GM18499 (cell line): ENCODE results near the gene EEF2.
"Not testable (repeated sequence)": the region's sequence is repeated elsewhere in the genome, so short reads cannot be mapped to it uniquely, and the experiment has no call there.

Experiments used
- ATAC-seq: cut with Tn5 transposase; IDR thresholded peaks from one replicate; pipeline ENCODE4 v1.9.1; 2021; ENCODE audit warnings: moderate number of reproducible peaks; ENCODE audit not compliant: insufficient read depth, unreplicated experiment

The EEF2 gene

DNA sequence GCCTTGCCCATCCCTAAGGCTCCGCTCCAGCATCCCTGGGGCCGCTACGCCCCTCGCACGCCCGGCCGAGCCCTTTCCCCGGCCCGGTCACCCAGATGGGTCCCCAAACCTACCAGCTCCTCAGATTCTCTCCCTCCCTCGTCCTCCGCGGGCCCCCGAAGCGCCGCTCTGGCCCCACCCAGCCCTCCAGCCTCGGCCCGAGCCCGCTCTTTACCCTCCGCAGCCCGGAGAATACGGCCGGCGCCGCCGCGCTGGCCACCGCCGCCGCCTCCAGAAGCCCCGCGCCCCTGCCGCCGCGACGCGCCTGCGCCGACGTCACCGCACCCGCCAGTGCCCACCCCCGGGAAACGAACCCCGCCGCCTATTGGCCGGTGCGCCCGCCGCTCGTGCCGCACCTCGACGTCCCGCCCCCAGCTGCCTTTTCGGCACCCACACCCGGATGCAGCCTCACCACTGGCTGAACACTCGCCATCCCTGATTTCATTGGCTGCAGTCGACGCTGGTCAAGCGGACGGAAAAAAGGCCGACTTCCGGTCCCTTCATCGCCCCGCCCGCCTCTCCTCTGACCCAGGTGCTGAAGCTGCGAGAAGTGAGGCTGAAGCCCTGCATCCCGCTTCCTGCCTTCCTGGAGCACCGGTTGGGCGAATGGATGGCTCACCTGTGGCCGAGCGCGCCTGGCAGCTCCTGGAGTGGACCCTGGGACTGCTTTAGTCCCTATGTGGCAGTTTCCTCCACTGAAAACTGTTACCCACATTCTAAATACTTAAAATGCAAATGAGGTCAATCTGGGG, 14.3 kb downstream of the EEF2 start, which contains the start of gene DAPK3:
DAPK3 (minus strand) TSS at position 292 of the 791 bp plus-strand sequence. CDS start 1,364 bp downstream, outside the sequence.
- peak; percentile 77 for ATAC-seq

DNA sequence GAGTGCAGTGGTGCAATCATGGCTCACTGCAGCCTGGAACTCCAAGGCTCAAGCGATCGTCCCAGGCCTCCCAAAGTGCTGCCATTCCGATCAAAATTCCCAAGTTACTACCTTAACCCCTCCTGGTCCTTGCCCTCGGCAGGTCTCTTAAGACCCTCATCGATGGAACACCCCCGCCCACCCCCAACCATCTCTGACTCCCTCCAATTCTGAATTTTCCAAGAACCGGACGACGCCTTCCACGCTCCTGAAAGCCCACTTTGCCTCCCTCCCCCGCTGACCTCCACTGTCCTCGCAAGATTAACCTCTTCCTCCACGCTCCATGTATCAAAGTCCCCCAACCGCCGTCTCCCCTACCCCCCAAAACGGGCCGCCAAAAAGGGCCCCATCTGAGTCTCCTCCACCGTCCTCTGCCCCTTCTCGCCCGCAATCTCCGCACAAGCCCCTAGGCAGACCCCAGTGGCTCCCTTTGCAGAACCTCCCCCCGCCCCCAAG, 14.9 kb downstream of the EEF2 start:
- ATAC-seq = no peak

DNA sequence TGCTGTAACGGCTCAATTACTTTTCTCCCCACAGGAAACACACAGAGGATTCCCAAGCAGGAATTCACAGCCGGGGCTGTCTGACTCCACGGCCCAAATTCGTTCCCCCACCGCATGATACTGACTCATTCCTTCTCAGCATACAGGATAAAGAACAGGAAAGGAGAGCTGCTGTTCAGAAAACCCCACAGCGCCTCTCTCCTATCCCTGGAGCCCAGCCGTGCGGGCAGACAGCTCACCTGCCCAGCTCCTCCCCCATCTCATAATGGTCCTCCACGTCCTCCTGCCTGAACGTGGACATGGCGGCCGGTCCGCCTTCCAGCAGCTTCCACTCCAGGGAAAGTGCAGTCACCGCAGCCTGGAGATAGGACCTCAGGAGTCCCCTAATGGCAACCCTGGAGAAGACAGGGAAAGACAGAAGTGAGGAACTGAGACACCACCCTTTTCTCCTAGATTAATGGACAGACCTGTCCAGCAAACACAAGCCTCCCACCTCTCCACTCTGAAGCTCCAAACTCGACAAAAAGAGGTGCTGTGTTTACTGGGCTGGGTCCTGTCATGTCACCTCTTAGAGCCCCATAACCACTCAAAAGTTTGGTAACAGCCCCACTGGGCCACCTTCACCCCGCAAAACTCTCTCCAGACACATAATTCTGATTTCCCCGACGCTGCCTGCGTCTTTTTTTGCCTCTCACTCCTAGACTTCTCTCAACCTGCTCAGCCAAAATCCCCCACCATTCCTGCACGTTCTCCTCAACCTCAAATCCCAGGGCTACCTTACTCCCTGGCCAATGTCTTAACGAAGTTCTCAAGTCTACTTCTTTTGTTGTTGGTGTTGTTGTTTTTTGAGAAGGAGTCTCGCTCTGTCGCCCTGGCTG, 15.6 kb downstream of the EEF2 start:
- no peak for ATAC-seq

DNA sequence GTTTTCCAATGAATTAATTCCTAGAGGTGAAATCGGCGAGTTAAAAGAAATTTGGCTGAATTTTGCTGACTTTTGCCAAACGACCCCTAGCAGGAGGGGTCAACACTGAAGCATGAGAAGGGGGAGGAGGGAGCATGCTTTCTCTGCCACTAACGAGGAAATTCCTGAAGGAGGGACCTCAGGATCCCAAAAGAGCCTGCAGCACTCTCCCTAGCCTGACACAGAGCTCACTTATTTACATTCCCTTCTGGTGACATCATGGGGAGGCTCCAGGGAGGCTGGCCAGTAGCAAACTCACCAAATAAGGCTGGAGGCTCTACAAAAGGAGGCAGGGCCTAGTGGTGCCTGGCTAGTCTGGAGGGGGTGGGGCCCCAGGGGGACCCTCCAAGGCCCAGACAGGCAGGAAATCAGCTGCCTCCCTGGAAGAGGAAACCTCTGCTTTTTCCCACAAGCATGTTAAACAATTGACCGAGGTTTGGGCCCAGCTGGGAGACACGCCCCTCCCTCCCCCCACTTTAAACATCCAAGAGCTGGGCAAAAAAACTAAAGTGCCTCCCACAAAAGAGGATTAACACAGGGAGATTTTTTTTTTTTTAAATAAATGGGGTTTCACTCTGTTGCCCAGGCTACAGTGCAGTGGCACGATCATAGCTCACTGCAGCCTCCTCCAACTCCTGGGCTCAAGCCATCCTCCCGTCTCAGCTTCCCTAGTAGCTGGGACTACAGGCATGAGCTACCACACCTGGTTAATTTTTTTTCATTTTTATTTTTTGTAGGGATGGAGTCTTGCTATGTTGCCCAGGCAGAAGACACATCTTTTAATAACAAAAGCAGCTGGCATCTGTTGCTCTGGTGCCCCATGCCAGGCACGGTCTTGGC, 16.5 kb downstream of the EEF2 start:
- no peak for ATAC-seq

DNA sequence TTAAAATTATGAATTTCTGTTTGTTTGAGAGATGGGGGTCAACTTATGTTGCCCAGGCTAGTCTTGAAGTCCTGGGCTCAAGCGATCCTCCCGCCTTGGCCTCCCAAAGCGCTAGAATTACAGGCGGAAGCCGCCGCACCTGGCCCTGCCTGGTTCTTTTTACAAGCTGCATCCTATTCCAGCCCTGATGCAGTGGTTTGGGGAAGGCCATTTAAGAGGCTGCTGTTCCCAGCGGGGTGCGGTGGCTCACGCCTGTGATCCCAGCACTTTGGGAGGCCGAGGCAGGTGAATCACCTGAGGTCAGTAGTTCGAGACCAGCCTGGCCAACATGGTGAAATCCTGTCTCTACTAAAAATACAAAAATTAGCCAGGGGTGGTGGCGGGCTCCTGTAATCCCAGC, 17.3 kb downstream of the EEF2 start:
- ATAC-seq = not testable (repeated sequence)

DNA sequence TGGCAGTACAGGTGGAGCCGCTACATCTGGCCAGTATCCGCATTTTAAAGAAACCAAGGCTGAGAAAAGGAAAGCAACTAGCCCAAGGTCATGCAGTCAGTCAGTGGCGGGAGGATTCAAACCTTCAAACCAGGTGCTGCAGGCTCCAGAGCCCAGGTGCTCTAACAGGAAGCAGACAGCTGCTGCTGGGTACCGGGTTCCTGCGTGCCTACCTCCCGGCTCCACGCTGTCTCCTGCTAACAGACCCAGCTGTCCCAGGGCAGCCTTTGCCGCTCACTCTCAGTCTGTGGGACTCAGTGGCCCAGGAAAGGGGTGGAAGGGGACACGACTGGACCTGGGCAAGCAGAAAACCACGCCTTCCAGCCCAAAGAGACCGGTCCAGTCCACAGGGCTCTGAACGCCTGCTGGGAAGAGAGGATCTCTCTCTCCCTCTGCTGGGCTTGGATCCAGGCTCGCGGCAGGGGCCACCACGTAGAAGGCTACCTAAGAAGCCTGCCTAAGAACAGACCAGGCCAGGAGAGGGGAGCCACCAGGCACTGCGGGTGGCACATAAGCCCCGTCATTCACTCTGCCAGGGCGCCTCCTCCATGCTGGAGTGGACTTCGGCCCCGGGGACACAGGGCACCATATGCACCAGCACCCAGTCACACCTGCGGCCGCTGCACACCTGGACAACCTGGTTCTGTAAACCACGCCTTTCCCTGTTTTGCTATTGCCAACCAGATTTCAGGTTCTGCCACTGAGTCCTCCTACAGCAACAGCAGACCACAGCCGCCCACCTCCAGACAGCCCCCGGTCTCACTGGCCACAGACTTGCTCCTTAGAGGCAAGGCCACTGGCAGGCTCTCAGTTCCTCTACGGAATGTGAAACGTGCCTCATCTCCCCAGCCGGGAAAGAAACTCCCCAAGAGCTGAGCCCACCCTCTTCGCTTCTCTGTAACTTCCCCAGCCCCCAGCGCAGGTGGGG, 18.9 kb downstream of the EEF2 start:
- no peak for ATAC-seq

DNA sequence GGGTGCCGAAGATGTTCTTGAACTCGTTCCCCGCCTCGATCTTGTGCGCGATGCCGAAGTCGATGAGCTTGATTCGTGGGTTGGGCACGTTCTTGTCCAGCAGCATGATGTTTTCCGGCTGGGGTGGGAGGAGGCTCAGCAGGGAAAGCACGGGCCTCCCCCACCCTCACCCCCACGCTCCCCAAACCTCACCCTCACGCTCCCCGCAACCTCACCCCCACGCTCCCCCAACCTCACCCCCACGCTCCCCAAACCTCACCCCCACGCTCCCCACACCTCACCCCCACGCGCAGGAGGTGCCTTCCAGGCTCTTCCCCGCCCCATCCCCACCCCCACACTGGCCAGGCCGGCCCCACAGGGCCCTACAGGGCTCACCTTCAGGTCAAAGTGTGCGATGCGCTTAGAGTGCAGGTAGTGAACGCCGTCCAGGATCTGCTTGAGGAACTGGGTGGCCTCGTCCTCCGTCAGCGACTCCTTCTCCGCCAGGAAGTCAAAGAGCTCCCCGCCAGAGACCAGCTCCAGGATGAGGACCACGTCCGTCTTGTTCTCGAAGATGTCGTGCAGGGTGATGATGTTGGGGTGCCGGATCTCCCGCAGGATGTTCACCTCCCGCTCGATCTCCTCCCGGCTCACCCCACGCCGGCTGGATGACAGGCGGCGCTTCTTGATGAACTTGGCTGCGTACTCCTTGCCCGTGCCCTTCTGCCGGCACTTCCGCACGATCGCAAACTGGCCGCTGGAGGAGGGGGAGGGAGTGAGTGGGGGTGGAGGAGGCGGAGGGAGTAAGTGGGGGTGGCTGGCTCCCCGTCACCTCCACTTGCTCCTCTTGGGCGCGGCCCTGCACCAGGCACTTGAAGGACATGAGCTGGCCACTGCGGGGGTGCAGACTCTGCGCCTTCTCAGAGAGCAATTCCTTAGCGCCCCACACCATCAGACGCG, 20.7 kb downstream of the EEF2 start:
- no peak for ATAC-seq

DNA sequence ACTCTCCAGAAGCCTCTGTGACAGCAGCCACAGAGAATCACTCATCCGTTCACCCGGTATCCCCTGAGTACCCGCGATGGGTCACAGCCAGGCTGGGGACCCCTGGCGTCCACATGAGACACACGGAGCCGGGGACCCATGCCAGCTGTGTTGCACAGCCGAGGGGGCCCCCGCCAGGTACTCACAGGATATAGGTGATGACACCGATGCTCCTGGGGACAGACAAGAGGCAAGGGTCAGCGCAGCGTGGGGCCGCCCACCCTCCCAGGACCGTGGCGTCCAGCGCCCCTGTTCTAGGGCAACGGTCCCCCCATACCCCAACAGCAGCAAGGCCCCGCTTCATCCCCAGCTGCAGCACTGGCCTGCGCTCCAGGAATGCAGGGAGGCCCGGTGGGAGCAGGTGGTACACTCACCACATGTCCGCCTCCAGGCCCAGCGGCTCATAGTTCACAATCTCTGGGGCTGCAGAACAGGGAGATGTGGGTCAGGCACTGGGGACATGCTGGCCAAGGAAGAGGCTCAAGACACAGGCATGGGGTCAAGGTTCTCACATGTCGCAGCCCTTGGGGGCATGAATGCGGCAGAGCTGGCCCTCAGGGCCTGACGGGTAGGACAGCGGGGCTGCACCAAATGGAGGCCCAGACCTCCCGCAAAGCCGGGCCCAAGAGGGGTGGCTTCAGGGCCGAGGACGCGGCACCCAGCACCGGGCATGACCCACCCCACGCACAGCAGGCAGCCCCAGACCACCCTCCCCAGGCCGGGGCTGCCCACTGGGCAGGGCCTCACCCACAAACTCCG, 21.6 kb downstream of the EEF2 start:
- no peak for ATAC-seq

DNA sequence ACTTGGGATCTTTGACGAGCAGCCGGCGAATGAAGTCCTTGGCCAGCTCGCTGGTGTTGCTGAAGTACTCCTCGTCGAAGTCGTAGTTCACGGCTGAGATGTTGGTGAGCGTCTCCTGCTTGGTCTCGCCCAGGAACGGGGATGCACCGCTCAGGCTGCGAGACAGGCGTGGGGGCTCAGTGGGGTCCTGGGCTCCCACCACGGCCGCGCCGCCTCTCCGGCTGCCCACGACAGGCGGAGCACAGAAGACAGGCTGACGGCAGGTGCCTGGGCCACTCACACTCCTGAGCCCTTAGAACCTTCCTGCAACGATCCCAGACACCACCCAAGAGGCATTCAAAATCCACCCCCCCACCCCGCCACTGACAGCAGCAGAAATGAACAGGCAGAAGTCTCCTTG, 24.3 kb downstream of the EEF2 start:
- ATAC-seq = no peak

DNA sequence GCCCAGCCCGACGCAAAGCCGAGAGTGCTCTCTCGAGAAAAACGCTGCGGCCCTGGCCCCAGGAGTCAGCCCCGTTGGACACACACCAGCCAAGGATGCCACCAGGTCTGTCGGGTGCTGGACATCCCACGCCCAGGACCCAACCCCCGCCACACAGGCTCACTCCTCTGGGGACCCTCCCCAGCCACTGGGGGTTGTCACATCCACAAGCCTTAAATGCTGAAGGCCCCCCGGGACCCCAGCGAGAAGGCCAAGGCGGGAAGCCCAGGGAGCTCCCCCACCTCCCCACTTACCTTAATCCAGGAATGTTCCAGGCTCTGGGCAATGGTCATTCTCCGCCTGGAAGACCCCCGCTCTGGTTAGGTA, 25.5 kb downstream of the EEF2 start:
- no peak for ATAC-seq

DNA sequence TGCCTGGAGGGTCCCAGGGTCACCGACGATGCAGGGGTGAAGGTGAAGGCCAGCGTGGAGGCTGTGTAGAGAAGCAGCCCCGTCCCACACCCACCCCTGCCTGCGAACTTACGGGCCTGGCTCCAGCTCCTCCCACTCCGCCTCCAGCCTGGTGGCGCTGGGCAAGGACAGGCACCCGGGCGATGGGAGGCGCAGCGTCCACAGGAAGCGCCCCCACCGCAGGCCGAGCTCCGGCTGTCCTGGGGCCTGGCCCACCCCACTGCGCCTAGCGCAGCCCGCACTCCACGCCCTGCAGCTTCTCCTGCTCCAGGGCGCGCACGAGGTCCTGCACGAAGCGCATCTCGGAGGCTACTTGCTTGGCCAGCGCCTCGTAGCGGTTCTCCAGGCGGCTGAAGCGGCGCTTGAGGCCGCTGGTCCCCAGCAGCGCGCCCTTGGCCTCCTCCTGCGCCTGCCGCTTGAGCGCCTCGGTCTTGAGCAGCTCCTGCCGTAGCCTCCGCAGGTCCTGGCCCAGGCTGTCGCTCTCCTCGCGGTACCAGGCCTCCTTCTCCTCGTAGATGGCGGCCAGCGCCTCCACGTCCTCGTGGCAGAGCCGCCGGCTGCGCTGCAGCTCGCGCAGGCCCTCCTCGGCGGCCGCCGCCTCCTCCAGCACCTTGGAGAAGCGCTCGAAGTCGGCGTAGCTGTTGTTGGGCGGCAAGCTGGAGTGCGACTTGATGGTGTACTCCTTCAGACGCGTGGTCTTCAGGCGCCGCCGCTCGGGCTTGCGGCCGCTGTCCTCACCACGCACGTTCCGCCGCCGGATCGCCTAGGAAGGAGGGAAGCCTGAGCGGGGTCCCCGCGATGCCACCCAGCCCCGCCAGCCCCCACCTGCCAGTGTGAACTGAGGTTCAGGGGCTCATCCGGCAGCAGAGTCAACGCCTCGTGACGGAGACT, 26.2 kb downstream of the EEF2 start:
- no peak for ATAC-seq

DNA sequence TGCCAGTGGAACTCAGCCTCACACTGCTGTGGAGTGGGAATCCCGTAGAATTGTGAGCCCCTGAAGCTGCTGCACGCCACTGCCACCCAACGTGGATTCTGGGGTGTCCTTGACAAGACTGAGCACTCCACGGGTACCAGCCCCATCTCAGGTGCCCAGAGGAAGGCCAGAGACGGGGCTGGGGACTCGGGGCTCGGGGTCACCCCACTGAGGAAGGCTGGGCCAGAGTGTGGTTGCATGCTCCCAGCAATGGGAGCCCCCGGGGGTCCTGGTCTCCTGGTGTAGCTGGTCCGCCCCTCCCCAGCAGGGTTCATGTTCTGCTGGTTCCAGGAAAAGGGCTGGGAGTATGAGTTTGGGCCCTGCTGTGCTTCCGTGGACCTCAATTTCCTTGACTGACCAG, 29.6 kb downstream of the EEF2 start:
- no peak for ATAC-seq

DNA sequence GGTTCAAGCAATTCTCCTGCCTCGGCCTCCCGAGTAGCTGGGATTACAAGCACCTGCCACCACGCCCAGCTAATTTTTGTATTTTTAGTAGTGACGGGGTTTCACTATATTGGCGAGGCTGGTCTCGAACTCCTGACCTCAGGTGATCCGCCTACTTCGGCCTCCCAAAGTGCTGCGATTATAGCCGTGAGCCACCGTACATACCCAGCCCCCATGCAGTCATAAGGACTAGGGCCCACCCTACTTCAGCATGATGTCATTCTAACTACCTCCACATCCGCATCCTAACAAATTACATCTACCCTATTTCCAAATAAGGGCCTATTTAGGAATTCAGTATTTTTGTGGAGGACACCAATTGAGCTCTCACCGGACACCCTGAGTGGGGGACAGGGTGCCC, 30.0 kb downstream of the EEF2 start:
- ATAC-seq = not testable (repeated sequence)

DNA sequence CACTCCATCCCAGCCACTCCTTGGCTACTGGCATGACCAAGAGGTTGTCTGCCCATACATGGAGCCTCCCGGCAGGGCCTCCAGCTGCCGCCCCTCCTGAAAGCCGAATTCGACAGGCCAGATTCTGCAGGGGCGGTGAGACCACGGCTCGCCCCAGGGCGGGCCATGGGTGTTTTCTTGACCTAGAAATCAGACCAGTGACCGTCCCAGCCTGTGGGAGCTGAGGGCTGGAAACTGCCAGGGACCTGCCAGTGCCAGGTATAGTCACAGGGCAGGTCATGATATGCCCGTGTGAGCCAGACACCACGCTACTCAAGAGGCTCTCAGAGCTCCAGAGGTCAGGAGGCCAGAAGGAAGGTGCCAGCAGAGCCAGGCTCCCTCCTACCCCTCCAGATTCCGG, 31.2 kb downstream of the EEF2 start:
- no peak for ATAC-seq

DNA sequence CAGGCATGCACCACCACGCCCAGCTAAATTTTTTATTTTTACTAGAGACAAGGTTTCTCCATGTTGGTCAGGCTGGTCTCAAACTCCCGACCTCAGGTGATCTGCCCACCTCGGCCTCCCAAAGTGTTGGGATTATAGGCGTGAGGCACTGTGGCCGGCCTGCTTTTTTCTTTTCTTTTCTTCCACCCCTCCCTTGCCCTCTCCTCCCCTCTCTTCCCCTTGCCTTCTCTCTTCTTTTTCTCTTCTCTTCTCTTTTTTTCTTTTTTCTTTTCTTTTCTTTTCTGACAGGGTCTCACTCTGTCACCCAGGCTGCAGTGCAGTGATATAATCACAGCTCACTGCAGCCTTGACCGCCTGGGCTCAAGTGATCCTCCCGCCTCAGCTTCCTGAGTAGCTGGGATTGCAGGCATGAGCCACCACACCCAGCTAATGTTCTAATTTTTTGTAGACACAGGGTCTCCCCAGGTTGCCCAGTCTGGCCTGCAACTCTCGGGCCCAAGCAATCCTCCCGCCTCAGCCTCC, 32.4 kb downstream of the EEF2 start:
- ATAC-seq = not testable (repeated sequence)
